Measurements from ENCODE around the gene TRIM28.

TRIM28 gene

DNA sequence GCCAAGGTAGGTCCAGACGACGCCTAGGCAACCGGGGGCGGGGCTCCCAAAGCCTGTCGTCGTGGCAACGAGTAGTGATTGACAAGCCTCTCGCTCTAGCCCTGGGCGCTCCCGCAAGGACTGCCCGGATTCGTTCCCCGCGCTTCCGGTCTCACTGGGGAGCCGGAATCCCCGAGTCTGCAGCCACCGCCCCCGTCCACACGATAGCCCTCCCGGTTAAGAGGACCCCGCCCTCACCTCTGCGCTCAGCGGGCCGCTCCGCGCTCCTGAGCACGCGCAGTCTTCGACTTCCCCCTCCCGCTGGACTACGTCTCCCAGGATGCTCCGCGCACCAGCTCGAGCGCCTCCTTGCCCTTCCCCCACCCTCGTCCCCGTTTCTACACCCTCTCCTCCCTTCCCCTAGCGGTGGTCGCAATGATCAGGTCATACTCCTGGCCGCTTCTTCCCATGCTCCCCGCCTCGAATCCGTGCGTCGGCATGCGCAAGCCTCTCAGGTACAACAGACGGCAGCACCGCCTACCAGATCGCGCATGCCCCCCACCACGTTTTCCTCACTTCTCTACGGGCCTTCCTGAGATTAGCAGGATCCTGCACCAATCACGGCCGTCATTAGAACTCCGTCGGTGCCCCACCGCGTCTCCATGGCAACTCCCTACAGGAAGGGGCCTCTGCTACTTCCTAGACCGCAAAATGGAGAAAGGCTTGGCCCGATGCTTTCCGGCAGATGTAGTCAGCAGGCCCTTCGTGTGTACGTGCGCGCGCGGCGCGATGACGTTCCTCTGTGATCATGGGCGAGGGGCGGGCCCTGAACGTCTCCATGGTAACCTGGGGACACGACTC is 29.2 kb downstream of the TRIM28 start, which contains the start of gene MZF1:
MZF1 (minus strand) TSS at position 518 of the 840 bp plus-strand sequence. CDS start 1,946 bp downstream, outside the sequence.
- H2BK5ac ChIP-seq (ENCODE audit: low read length), result peak within 1 kb of the TSS; percentile 99
- H2BK12ac ChIP-seq (ENCODE audit: low read length), result peak within 1 kb of the TSS; percentile 33
- peak within 1 kb of the TSS; percentile 96 for H3K23ac ChIP-seq (ENCODE audit: low read depth, low read length, poor library complexity)
- peak within 1 kb of the TSS; percentile 96 for H3K9ac ChIP-seq (ENCODE audit: low read depth, low read length, poor library complexity)
- H3K4me2 ChIP-seq (ENCODE audit: insufficient read depth, low read length, poor library complexity, severe bottlenecking), result peak within 1 kb of the TSS; percentile 81
- peak within 1 kb of the TSS; percentile 90 for H2BK15ac ChIP-seq (ENCODE audit: low read length)
- peak within 1 kb of the TSS; percentile 58 to 93 for H3K4me3 ChIP-seq (ENCODE audit: low read length in 2 of 2)
- peak within 1 kb of the TSS; percentile 99 for H4K91ac ChIP-seq (ENCODE audit: low read depth, low read length, poor library complexity)
- peaks cover 25 to 44% of the 10 kb centered on the region in 2 donors for H3K36me3 ChIP-seq (replicated peaks in 1 of 2; ENCODE audit: control insufficient read depth in 2 of 2, insufficient read depth in 2 of 2, low read length in 2 of 2)
- no CpG with 5 or more reads among the region's 75 CpGs for WGBS, 2 donors (ENCODE audit: extremely low coverage in 2 of 2, insufficient read length in 2 of 2, insufficient replicate concordance in 1 of 2)
- peaks cover 6% of the 10 kb centered on the region for H3K79me1 ChIP-seq (ENCODE audit: low read depth, low read length)
- H2BK120ac ChIP-seq (ENCODE audit: low read depth, low read length), result peak within 1 kb of the TSS; percentile 47
- peak within 1 kb of the TSS; percentile 98 for H3K27ac ChIP-seq (replicated peaks; ENCODE audit: low read length)
- no peaks in the 10 kb centered on the region for H3K9me3 ChIP-seq (replicated peaks in 1 of 2; ENCODE audit: control insufficient read depth in 2 of 2, insufficient read depth in 1 of 2, low read depth in 1 of 2, low read length in 2 of 2)
- H3K4me1 ChIP-seq (ENCODE audit: control insufficient read depth in 2 of 2, insufficient read depth in 1 of 2, low read depth in 1 of 2, low read length in 2 of 2), result peaks cover 9 to 11% of the 10 kb centered on the region in 2 donors
- DNase-seq (ENCODE audit: low spot score), result peak; percentile 100
- H3K14ac ChIP-seq (ENCODE audit: low read length), result peak within 1 kb of the TSS; percentile 49
- H3K27me3 ChIP-seq (ENCODE audit: control insufficient read depth in 3 of 3, insufficient read depth in 3 of 3, low read depth in 1 of 3, low read length in 3 of 3), result no peaks in the 10 kb centered on the region
- H2AFZ ChIP-seq (ENCODE audit: low read length), result peak within 1 kb of the TSS; percentile 78
- peak within 1 kb of the TSS; percentile 4 for H3K4ac ChIP-seq (ENCODE audit: low read length)
- peak within 1 kb of the TSS; percentile 100 for H3K18ac ChIP-seq (ENCODE audit: low read length)
- H4K8ac ChIP-seq (ENCODE audit: low read depth, low read length), result peak within 1 kb of the TSS; percentile 94
- peak within 1 kb of the TSS; percentile 30 for H2AK5ac ChIP-seq (ENCODE audit: low read depth, low read length)

DNA sequence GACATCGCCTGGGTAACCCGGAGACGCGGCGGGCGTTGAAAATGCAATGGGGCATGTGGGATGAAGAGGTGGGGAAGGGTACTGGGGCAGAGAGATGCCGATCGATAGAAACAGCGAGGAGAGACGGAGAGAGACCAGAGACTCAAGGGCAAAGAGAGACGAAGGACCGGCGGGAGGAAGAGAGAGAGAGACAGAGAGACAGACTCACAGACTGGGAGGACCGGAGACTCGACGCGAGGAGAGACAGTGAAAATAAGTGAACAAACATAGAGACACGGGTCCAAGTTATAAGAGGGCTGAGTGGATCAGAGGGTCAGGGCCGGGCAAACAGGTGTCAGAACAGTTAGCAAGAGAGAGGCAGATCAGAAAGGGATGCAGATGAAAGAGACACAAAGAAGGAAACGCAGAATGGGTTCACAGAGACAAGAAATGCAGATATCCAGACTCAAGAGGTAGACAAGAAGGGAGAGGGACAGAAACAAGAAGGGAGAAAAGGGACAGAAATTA is 29.8 kb downstream of the TRIM28 start:
- Histone ChIP-seq H2AFZ (ENCODE audit: low read length) (peak overlapping the region; percentile 55), H2BK12ac (ENCODE audit: low read length) (no peak overlapping the region), H4K91ac (ENCODE audit: low read depth, low read length, poor library complexity) (no peak overlapping the region), H3K27ac (replicated peaks; ENCODE audit: low read length) (peak overlapping the region; percentile 3), H2AK5ac (ENCODE audit: low read depth, low read length) (no peak overlapping the region), H3K9me3 (replicated peaks in 1 of 2; ENCODE audit: control insufficient read depth in 2 of 2, insufficient read depth in 1 of 2, low read depth in 1 of 2, low read length in 2 of 2) (no peaks in the 10 kb centered on the region), H3K36me3 (replicated peaks in 1 of 2; ENCODE audit: control insufficient read depth in 2 of 2, insufficient read depth in 2 of 2, low read length in 2 of 2) (peaks cover 23 to 48% of the 10 kb centered on the region in 2 donors), H3K27me3 (ENCODE audit: control insufficient read depth in 3 of 3, insufficient read depth in 3 of 3, low read depth in 1 of 3, low read length in 3 of 3) (no peaks in the 10 kb centered on the region), H3K4ac (ENCODE audit: low read length) (no peak overlapping the region), H2BK5ac (ENCODE audit: low read length) (no peak overlapping the region), H4K8ac (ENCODE audit: low read depth, low read length) (no peak overlapping the region), H3K18ac (ENCODE audit: low read length) (no peak overlapping the region), H3K4me1 (ENCODE audit: control insufficient read depth in 2 of 2, insufficient read depth in 1 of 2, low read depth in 1 of 2, low read length in 2 of 2) (peaks cover 9 to 11% of the 10 kb centered on the region in 2 donors), H3K9ac (ENCODE audit: low read depth, low read length, poor library complexity) (peak overlapping the region; percentile 74), H2BK15ac (ENCODE audit: low read length) (no peak overlapping the region), H3K4me3 (ENCODE audit: low read length in 2 of 2) (peak overlapping the region; percentile 58 to 93), H3K14ac (ENCODE audit: low read length) (no peak overlapping the region), H3K23ac (ENCODE audit: low read depth, low read length, poor library complexity) (peak overlapping the region; percentile 96), H3K79me1 (ENCODE audit: low read depth, low read length) (peaks cover 7% of the 10 kb centered on the region), H2BK120ac (ENCODE audit: low read depth, low read length) (no peak overlapping the region), H3K4me2 (ENCODE audit: insufficient read depth, low read length, poor library complexity, severe bottlenecking) (peak overlapping the region; percentile 74)
- DNase-seq (ENCODE audit: low spot score), result no peak
- no CpG with 5 or more reads among the region's 20 CpGs for WGBS, 2 donors (ENCODE audit: extremely low coverage in 2 of 2, insufficient read length in 2 of 2, insufficient replicate concordance in 1 of 2)

GRCh38 chr19:58575183-58576041 is 31.5 kb downstream of the TRIM28 start:
- Histone ChIP-seq H4K8ac (ENCODE audit: low read depth, low read length) (no peak overlapping the region), H3K23ac (ENCODE audit: low read depth, low read length, poor library complexity) (peak overlapping the region; percentile 76), H3K4ac (ENCODE audit: low read length) (no peak overlapping the region), H2AFZ (ENCODE audit: low read length) (peak overlapping the region; percentile 94), H3K18ac (ENCODE audit: low read length) (peak overlapping the region; percentile 98), H3K36me3 (replicated peaks in 1 of 2; ENCODE audit: control insufficient read depth in 2 of 2, insufficient read depth in 2 of 2, low read length in 2 of 2) (peaks cover 6 to 40% of the 10 kb centered on the region in 2 donors), H2BK12ac (ENCODE audit: low read length) (no peak overlapping the region), H2BK120ac (ENCODE audit: low read depth, low read length) (no peak overlapping the region), H3K9me3 (replicated peaks in 1 of 2; ENCODE audit: control insufficient read depth in 2 of 2, insufficient read depth in 1 of 2, low read depth in 1 of 2, low read length in 2 of 2) (no peaks in the 10 kb centered on the region), H3K14ac (ENCODE audit: low read length) (peak overlapping the region; percentile 1), H2AK5ac (ENCODE audit: low read depth, low read length) (no peak overlapping the region), H3K4me1 (ENCODE audit: control insufficient read depth in 2 of 2, insufficient read depth in 1 of 2, low read depth in 1 of 2, low read length in 2 of 2) (peaks cover 9 to 11% of the 10 kb centered on the region in 2 donors), H2BK15ac (ENCODE audit: low read length) (no peak overlapping the region), H4K91ac (ENCODE audit: low read depth, low read length, poor library complexity) (no peak overlapping the region), H3K27me3 (ENCODE audit: control insufficient read depth in 3 of 3, insufficient read depth in 3 of 3, low read depth in 1 of 3, low read length in 3 of 3) (no peaks in the 10 kb centered on the region), H3K79me1 (ENCODE audit: low read depth, low read length) (peaks cover 8% of the 10 kb centered on the region), H3K4me2 (ENCODE audit: insufficient read depth, low read length, poor library complexity, severe bottlenecking) (peak overlapping the region; percentile 63), H3K9ac (ENCODE audit: low read depth, low read length, poor library complexity) (peak overlapping the region; percentile 94), H3K27ac (replicated peaks; ENCODE audit: low read length) (peak overlapping the region; percentile 97), H2BK5ac (ENCODE audit: low read length) (peak overlapping the region; percentile 68), H3K4me3 (ENCODE audit: low read length in 2 of 2) (peak overlapping the region; percentile 83 to 86)
- peak; percentile 91 for DNase-seq (ENCODE audit: low spot score)
- WGBS, 2 donors (ENCODE audit: extremely low coverage in 2 of 2, insufficient read length in 2 of 2, insufficient replicate concordance in 1 of 2), result no CpG with 5 or more reads among the region's 66 CpGs
